Measurements from ENCODE around the gene STAT3. TPM values are rescaled to one million over a fixed set of nuclear protein-coding genes. Genes with fewer than 3 reads are reported as not detected.

Gene STAT3
- total RNA-seq, 1 donor from 2014 or later = 210 TPM

DNA sequence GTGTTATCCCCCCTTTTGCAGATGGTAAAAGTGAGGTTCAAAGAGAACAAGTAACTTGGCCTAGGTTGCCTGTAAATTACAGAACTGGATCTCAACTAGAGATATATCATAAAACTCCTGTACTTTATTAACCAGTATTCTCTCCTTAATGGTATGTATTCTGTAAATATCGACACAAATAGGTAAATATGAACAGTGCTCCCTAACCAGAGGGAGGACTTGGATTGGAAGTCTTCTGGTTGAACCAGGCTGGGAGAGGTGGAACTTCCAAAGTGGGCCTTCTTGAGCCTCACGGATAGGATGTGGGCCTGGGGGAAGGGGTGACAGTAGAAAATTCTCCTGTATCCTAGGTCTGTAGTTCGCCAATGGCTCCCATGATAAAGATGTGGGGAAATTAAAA lies 92.2 kb downstream of the STAT3 start:
- no peaks in the 10 kb centered on the region for H3K4me1 ChIP-seq
- TF ChIP-seq CTCF (IDR thresholded peaks at IDR 0.05) (no peak), POLR2AphosphoS5 (IDR thresholded peaks at IDR 0.05; ENCODE audit: insufficient read depth in 1 of 2, low read depth in 1 of 2) (no peak), POLR2A (IDR thresholded peaks at IDR 0.05) (no peak)
- peaks cover 0 to 21% of the 10 kb centered on the region in 2 donors for H3K36me3 ChIP-seq

GRCh38 chr17:42294469-42295398 lies 93.5 kb downstream of the STAT3 start:
- intact Hi-C loops (cut with DNase I) = no loop called here
- TF ChIP-seq CTCF (IDR thresholded peaks at IDR 0.05) (no peak), POLR2AphosphoS5 (IDR thresholded peaks at IDR 0.05; ENCODE audit: insufficient read depth in 1 of 2, low read depth in 1 of 2) (no peak), POLR2A (IDR thresholded peaks at IDR 0.05) (no peak)
- H3K4me1 ChIP-seq = peaks cover 8% of the 10 kb centered on the region
- peaks cover 0 to 16% of the 10 kb centered on the region in 2 donors for H3K36me3 ChIP-seq
- H3K27me3 ChIP-seq = no peaks in the 10 kb centered on the region
- H3K27ac ChIP-seq = no peak overlapping the region
- DNase-seq (ENCODE audit: extremely low spot score in 2 of 2) = no peak
- no peak overlapping the region for H3K4me3 ChIP-seq
- no peaks in the 10 kb centered on the region for H3K9me3 ChIP-seq

More for the DNA sequence above, 92.2 kb downstream of the STAT3 start:
- Histone ChIP-seq H3K9me3 (no peaks in the 10 kb centered on the region), H3K27me3 (no peaks in the 10 kb centered on the region), H3K27ac (no peak overlapping the region), H3K4me3 (no peak overlapping the region)
- intact Hi-C loops (cut with DNase I) = no loop called here
- no peak for DNase-seq (ENCODE audit: extremely low spot score in 2 of 2)

DNA sequence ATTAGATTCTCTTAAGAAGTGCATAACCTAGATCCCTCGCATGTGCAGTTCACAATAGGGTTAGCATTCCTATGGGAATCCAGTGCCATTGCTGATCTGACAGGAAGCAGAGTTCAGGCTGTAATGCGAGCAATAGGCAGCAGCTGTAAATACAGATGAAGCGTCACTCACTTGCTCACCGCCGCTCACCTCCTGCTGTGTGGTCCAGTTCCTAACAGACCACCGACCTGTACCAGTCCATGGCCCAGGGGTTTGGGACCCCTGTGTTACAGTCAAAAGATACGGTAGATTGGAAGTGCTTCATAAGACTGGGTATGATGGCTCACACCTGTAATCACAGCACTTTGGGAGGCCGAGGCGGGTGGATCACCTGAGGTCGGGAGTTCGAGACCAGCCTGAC lies 97.1 kb downstream of the STAT3 start:
- H3K4me3 ChIP-seq = no peak overlapping the region
- no peaks in the 10 kb centered on the region for H3K9me3 ChIP-seq
- peaks cover 0 to 5% of the 10 kb centered on the region in 2 donors for H3K36me3 ChIP-seq
- intact Hi-C loops (cut with DNase I) = no loop called here
- no peak for TF ChIP-seq POLR2A (IDR thresholded peaks at IDR 0.05)
- H3K27ac ChIP-seq = no peak overlapping the region
- DNase-seq (ENCODE audit: extremely low spot score in 2 of 2) = no peak
- peaks cover 37% of the 10 kb centered on the region for H3K4me1 ChIP-seq
- no peaks in the 10 kb centered on the region for H3K27me3 ChIP-seq

GRCh38 chr17:42290577-42290976 lies 97.7 kb downstream of the STAT3 start:
- intact Hi-C loops (cut with DNase I) = no loop called here
- DNase-seq (ENCODE audit: extremely low spot score in 2 of 2) = no peak
- Histone ChIP-seq H3K9me3 (no peaks in the 10 kb centered on the region), H3K36me3 (no peaks in the 10 kb centered on the region), H3K27ac (no peak overlapping the region), H3K4me1 (peaks cover 42% of the 10 kb centered on the region), H3K4me3 (no peak overlapping the region), H3K27me3 (no peaks in the 10 kb centered on the region)
- TF ChIP-seq CTCF (IDR thresholded peaks at IDR 0.05) (no peak), POLR2A (IDR thresholded peaks at IDR 0.05) (no peak), POLR2AphosphoS5 (IDR thresholded peaks at IDR 0.05; ENCODE audit: insufficient read depth in 1 of 2, low read depth in 1 of 2) (no peak)

GRCh38 chr17:42289611-42290181 lies 98.5 kb downstream of the STAT3 start:
- TF ChIP-seq POLR2AphosphoS5 (IDR thresholded peaks at IDR 0.05; ENCODE audit: insufficient read depth in 1 of 2, low read depth in 1 of 2) (no peak), POLR2A (IDR thresholded peaks at IDR 0.05) (no peak), CTCF (IDR thresholded peaks at IDR 0.05) (no peak)
- DNase-seq (ENCODE audit: extremely low spot score in 2 of 2) = no peak
- Histone ChIP-seq H3K36me3 (no peaks in the 10 kb centered on the region), H3K4me3 (peak overlapping the region; percentile 61 to 89), H3K27ac (peak overlapping the region; percentile 90), H3K9me3 (no peaks in the 10 kb centered on the region), H3K27me3 (no peaks in the 10 kb centered on the region), H3K4me1 (peaks cover 43% of the 10 kb centered on the region)
- intact Hi-C loops (cut with DNase I) = no loop called here
